Measurements from ENCODE around the gene TNFSF10. TPM values are rescaled to one million over a fixed set of nuclear protein-coding genes. Genes with fewer than 3 reads are reported as not detected.

The TNFSF10 gene
- total RNA-seq, 1 donor = 1.1 TPM

- no peak overlapping the region for H3K4me3 ChIP-seq (ENCODE audit: low read depth, low read length)
- no peak for TF ChIP-seq CTCF (IDR thresholded peaks at IDR 0.05; ENCODE audit: insufficient read depth, low read length)
- DNase-seq (ENCODE audit: low read depth) = no peak
Measured at GRCh38 chr3:172538368-172539151, 15.3 kb upstream of the TNFSF10 start.

GRCh38 chr3:172537507-172538158 is 14.4 kb upstream of the TNFSF10 start:
- no peak for DNase-seq (ENCODE audit: low read depth)
- TF ChIP-seq CTCF (IDR thresholded peaks at IDR 0.05; ENCODE audit: insufficient read depth, low read length) = no peak
- H3K4me3 ChIP-seq (ENCODE audit: low read depth, low read length) = no peak overlapping the region

- H3K4me3 ChIP-seq (ENCODE audit: low read depth, low read length) = no peak overlapping the region
- no peak for TF ChIP-seq CTCF (IDR thresholded peaks at IDR 0.05; ENCODE audit: insufficient read depth, low read length)
- DNase-seq (ENCODE audit: low read depth) = no peak
Measured at GRCh38 chr3:172536993-172537419, 13.8 kb upstream of the TNFSF10 start.

- TF ChIP-seq CTCF (IDR thresholded peaks at IDR 0.05; ENCODE audit: insufficient read depth, low read length) = no peak
- no peak for DNase-seq (ENCODE audit: low read depth)
- H3K4me3 ChIP-seq (ENCODE audit: low read depth, low read length) = no peak overlapping the region
Measured at GRCh38 chr3:172536505-172536904, 13.3 kb upstream of the TNFSF10 start.

GRCh38 chr3:172530566-172530965 is 7.3 kb upstream of the TNFSF10 start:
- no peak for TF ChIP-seq CTCF (IDR thresholded peaks at IDR 0.05; ENCODE audit: insufficient read depth, low read length)
- DNase-seq (ENCODE audit: low read depth) = peak; percentile 74
- H3K4me3 ChIP-seq (ENCODE audit: low read depth, low read length) = no peak overlapping the region

- TF ChIP-seq CTCF (IDR thresholded peaks at IDR 0.05; ENCODE audit: insufficient read depth, low read length) = no peak
- no peak for DNase-seq (ENCODE audit: low read depth)
- no peak overlapping the region for H3K4me3 ChIP-seq (ENCODE audit: low read depth, low read length)
Measured at GRCh38 chr3:172530101-172530561, 6.9 kb upstream of the TNFSF10 start.

All from fibroblast of the aortic adventitia (primary cell).